GM12801 (cell line): Measurements from ENCODE around the gene ATXN7L3B.

Experiments used
- CTCF ChIP-seq: IDR thresholded peaks from one replicate; pipeline ENCODE4 v1.5.1; 2011; ENCODE audit warnings: control low read depth; ENCODE audit not compliant: insufficient read length; ENCODE audit errors: extremely low read depth

The ATXN7L3B gene

GRCh38 chr12:74537707-74538385 is at the start of gene ATXN7L3B:
ATXN7L3B (plus strand) TSS chr12:74537835; CDS start chr12:74538113, 278 bp downstream.
- TF ChIP-seq CTCF: no peak

- TF ChIP-seq CTCF: no peak
Observed at GRCh38 chr12:74488134-74488533, 49.5 kb upstream of the ATXN7L3B start.

GRCh38 chr12:74489543-74489942 is 48.1 kb upstream of the ATXN7L3B start:
- no peak for TF ChIP-seq CTCF

- TF ChIP-seq CTCF: no peak
Observed at GRCh38 chr12:74490390-74491064, 47.1 kb upstream of the ATXN7L3B start.

GRCh38 chr12:74491374-74491773 is 46.3 kb upstream of the ATXN7L3B start:
- TF ChIP-seq CTCF: no peak

GRCh38 chr12:74499192-74499591 is 38.4 kb upstream of the ATXN7L3B start:
- no peak for TF ChIP-seq CTCF

- no peak for TF ChIP-seq CTCF
Observed at GRCh38 chr12:74509886-74510285, 27.7 kb upstream of the ATXN7L3B start.
